ENCODE results near the gene NRCAM. TPM values are rescaled to one million over a fixed set of nuclear protein-coding genes. Genes with fewer than 3 reads are reported as not detected.

NRCAM gene
- total and polyA plus RNA-seq, 2 of the 8 experiments (the other 6 are each of a cell fraction or from before 2014, with no cell fraction given) = 2.7 to 3.8 TPM

- no peak overlapping the region for H2AFZ ChIP-seq (ENCODE audit: low read length)
- H3K18ac ChIP-seq (ENCODE audit: extremely low read depth, low read length) = no peak overlapping the region
- H3K4ac ChIP-seq (replicated peaks; ENCODE audit: insufficient read length, low read depth, low read length) = no peak overlapping the region
- no peak overlapping the region for H4K8ac ChIP-seq (ENCODE audit: extremely low read depth, insufficient read depth, low read length)
- no peak overlapping the region for H2BK20ac ChIP-seq (ENCODE audit: low read length)
- H3K79me1 ChIP-seq (ENCODE audit: low read depth, low read length) = no peaks in the 10 kb centered on the region
- DNase-seq (ENCODE audit: low read depth in 1 of 2, low spot score in 2 of 2) (no peak), FAIRE-seq (no peak)
- no peak overlapping the region for H3K27ac ChIP-seq (ENCODE audit: low read depth, low read length)
- no peak overlapping the region for H2BK120ac ChIP-seq (replicated peaks; ENCODE audit: low read depth, low read length)
- H3K27me3 ChIP-seq (replicated peaks in 1 of 4; ENCODE audit: control insufficient read depth in 3 of 4, extremely low read depth in 1 of 4, insufficient read depth in 3 of 4, low read length in 3 of 4) = no peaks in the 10 kb centered on the region
- H3K9me3 ChIP-seq (ENCODE audit: insufficient read depth in 2 of 2, low read depth in 1 of 2, low read length in 1 of 2) = no peaks in the 10 kb centered on the region
- no peak overlapping the region for H4K91ac ChIP-seq (replicated peaks; ENCODE audit: insufficient read length, low read length)
- H2BK12ac ChIP-seq (ENCODE audit: low read depth, low read length) = no peak overlapping the region
- H3K14ac ChIP-seq (ENCODE audit: insufficient read length) = no peak overlapping the region
- H2AK5ac ChIP-seq (ENCODE audit: low read depth, low read length) = no peak overlapping the region
- H3K4me2 ChIP-seq (ENCODE audit: insufficient read depth in 1 of 2, low read depth in 2 of 2, low read length in 2 of 2) = no peak overlapping the region
- H3K9ac ChIP-seq (replicated peaks in 1 of 4; ENCODE audit: extremely low read depth in 1 of 4, low read depth in 3 of 4, low read length in 3 of 4) = no peak overlapping the region
- no peaks in the 10 kb centered on the region for H3K36me3 ChIP-seq (ENCODE audit: control insufficient read depth in 2 of 4, insufficient read depth in 4 of 4, low read length in 3 of 4)
- H3K79me2 ChIP-seq (ENCODE audit: control insufficient read depth in 1 of 2, insufficient read depth in 2 of 2, low read length in 2 of 2) = no peaks in the 10 kb centered on the region
- ChIA-PET POLR2A (ENCODE audit: partially characterized antibody) (no interaction called here), CTCF (ENCODE audit: partially characterized antibody) (no interaction called here)
- WGBS, 2 experiments (ENCODE audit: extremely low coverage in 1 of 2, insufficient coverage in 1 of 2, insufficient read length in 1 of 2, insufficient replicate concordance in 2 of 2, low coverage in 1 of 2, low lambda C conversion rate in 2 of 2, missing lambda C conversion rate in 1 of 2) = 69% methylated on average over 7 of the region's 7 CpGs; no CpG with 5 or more reads in 1 of the 2 experiments
- H3K56ac ChIP-seq (replicated peaks; ENCODE audit: insufficient read length, low read depth, low read length) = no peak overlapping the region
- H3K23me2 ChIP-seq (ENCODE audit: low read depth, low read length) = no peaks in the 10 kb centered on the region
- H3K4me1 ChIP-seq (replicated peaks in 1 of 4; ENCODE audit: control insufficient read depth in 3 of 4, insufficient read depth in 4 of 4, low read length in 3 of 4) = peaks cover 0 to 5% (median 0%) of the 10 kb centered on the region in 4 experiments; a peak in 1 of 7 replicates
- H4K20me1 ChIP-seq (replicated peaks in 1 of 2; ENCODE audit: control insufficient read depth in 1 of 2, insufficient read depth in 2 of 2, low read length in 2 of 2) = no peaks in the 10 kb centered on the region
- H2BK5ac ChIP-seq (ENCODE audit: low read depth, low read length) = no peak overlapping the region
- no peak overlapping the region for H3K23ac ChIP-seq (ENCODE audit: insufficient read length)
- H2BK15ac ChIP-seq (ENCODE audit: low read length) = no peak overlapping the region
- H4K5ac ChIP-seq (ENCODE audit: insufficient read length, low read depth, low read length) = no peak overlapping the region
- no peak overlapping the region for H3K4me3 ChIP-seq (ENCODE audit: extremely low read depth in 1 of 4, insufficient read depth in 2 of 4, low read depth in 3 of 4, low read length in 4 of 4)
- TF ChIP-seq RXRA (IDR thresholded peaks at IDR 0.05; ENCODE audit: insufficient read depth, low read depth, low read length) (no peak), KDM1A (IDR thresholded peaks at IDR 0.05; ENCODE audit: borderline replicate concordance, low read length) (no peak), MAFK (IDR thresholded peaks at IDR 0.05; ENCODE audit: low read depth, low read length) (no peak), E2F6 (IDR thresholded peaks at IDR 0.05) (no peak), POLR2AphosphoS5 (IDR thresholded peaks at IDR 0.05; ENCODE audit: low read depth, low read length) (no peak), SP1 (IDR thresholded peaks at IDR 0.05; ENCODE audit: low read depth, low read length) (no peak)
These were observed 165.6 kb downstream of the NRCAM start for GRCh38 chr7:108290459-108291151.

Data from H1 (cell line).